HEK293 (cell line): Measurements from ENCODE around the gene ARSD.
"Not testable (repeated sequence)": the region's sequence is repeated elsewhere in the genome, so short reads cannot be mapped to it uniquely, and the experiment has no call there.

ENCODE experiments used
- RBAK ChIP-seq: fragments of 450-650 bp; formaldehyde crosslinking; IDR thresholded peaks from 2 replicates; pipeline ENCODE4 v1.5.1; 2016; ENCODE audit warnings: missing biosample characterization, missing genetic modification characterization
- SP3 ChIP-seq: fragments of 450-650 bp; formaldehyde crosslinking; IDR thresholded peaks from 2 replicates; pipeline ENCODE4 v1.5.1; 2016; ENCODE audit warnings: missing biosample characterization, missing genetic modification characterization
- TCF7L2 ChIP-seq: IDR thresholded peaks from 2 replicates; pipeline ENCODE4 v1.6.1; 2011; ENCODE audit warnings: low read depth, mild to moderate bottlenecking, inconsistent platforms, low read length, moderate library complexity, borderline replicate concordance
- ZBTB8A ChIP-seq: fragments of 450-650 bp; formaldehyde crosslinking; IDR thresholded peaks from 2 replicates; pipeline ENCODE4 v1.5.1; 2016; ENCODE audit warnings: missing biosample characterization, missing genetic modification characterization
- ZFP3 ChIP-seq: fragments of 450-650 bp; formaldehyde crosslinking; IDR thresholded peaks from 2 replicates; pipeline ENCODE4 v1.5.1; 2016; ENCODE audit warnings: low read depth, missing biosample characterization, missing genetic modification characterization
- ZNF10 ChIP-seq: fragments of 450-650 bp; formaldehyde crosslinking; IDR thresholded peaks from 2 replicates; pipeline ENCODE4 v1.5.1; 2017; ENCODE audit warnings: missing biosample characterization, missing genetic modification characterization
- ZNF112 ChIP-seq: fragments of 450-650 bp; formaldehyde crosslinking; IDR thresholded peaks from 2 replicates; pipeline ENCODE4 v1.5.0; 2017; ENCODE audit warnings: missing biosample characterization, missing genetic modification characterization
- ZNF23 ChIP-seq: fragments of 450-650 bp; formaldehyde crosslinking; IDR thresholded peaks from 2 replicates; pipeline ENCODE4 v1.5.1; 2016; ENCODE audit warnings: missing biosample characterization, missing genetic modification characterization, borderline replicate concordance
- ZNF555 ChIP-seq: fragments of 450-650 bp; formaldehyde crosslinking; conservative IDR thresholded peaks from 2 replicates; pipeline ENCODE4 v1.5.1; 2017; ENCODE audit warnings: missing biosample characterization, mild to moderate bottlenecking, missing genetic modification characterization, inconsistent platforms
- TF ChIP-seq, protein P1 (sequence below): fragments of 450-650 bp; formaldehyde crosslinking; IDR thresholded peaks from 2 replicates; pipeline ENCODE4 v1.5.1; 2016; ENCODE audit warnings: missing biosample characterization, missing genetic modification characterization
- TF ChIP-seq, protein P2 (sequence below): fragments of 450-650 bp; IDR thresholded peaks from 2 replicates; pipeline ENCODE4 v1.5.1; 2018; ENCODE audit warnings: missing biosample characterization, mild to moderate bottlenecking, missing genetic modification characterization
- TF ChIP-seq, protein P3 (sequence below): fragments of 450-650 bp; formaldehyde crosslinking; IDR thresholded peaks from 2 replicates; pipeline ENCODE4 v1.5.1; 2016; ENCODE audit warnings: missing biosample characterization, missing genetic modification characterization, borderline replicate concordance

DNA sequence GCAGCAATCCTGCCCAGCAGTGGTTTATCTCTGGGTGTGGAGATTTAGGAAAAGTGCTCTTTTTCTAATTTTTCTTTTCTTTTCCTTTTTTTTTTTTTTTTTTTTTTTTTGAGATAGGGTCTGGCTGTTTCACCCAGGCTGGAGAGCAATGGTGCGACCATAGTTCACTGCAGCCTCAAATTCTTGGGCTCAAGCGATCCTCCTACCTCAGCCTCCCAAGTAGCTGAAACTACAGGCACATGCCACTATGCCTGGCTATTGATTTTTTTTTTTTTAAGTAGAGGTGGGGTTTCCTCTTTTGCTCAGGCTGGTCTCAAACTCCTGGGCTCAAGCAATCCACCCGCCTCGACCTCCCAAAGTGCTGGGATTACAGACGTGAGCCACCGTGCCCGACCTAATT, 34.3 kb upstream of the ARSD start:
- not testable (repeated sequence) for TF ChIP-seq ZNF10 (tag by site-specific recombination); ZBTB8A (tag by site-specific recombination); ZNF23 (tag by site-specific recombination); RBAK (tag by site-specific recombination); ZNF112 (tag by site-specific recombination); ZFP3 (tag by site-specific recombination); ZNF555 (tag by site-specific recombination); SP3 (tag by site-specific recombination); TCF7L2
- TF ChIP-seq, protein P1, sequence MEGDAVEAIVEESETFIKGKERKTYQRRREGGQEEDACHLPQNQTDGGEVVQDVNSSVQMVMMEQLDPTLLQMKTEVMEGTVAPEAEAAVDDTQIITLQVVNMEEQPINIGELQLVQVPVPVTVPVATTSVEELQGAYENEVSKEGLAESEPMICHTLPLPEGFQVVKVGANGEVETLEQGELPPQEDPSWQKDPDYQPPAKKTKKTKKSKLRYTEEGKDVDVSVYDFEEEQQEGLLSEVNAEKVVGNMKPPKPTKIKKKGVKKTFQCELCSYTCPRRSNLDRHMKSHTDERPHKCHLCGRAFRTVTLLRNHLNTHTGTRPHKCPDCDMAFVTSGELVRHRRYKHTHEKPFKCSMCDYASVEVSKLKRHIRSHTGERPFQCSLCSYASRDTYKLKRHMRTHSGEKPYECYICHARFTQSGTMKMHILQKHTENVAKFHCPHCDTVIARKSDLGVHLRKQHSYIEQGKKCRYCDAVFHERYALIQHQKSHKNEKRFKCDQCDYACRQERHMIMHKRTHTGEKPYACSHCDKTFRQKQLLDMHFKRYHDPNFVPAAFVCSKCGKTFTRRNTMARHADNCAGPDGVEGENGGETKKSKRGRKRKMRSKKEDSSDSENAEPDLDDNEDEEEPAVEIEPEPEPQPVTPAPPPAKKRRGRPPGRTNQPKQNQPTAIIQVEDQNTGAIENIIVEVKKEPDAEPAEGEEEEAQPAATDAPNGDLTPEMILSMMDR, result not testable (repeated sequence)
- TF ChIP-seq, protein P2, sequence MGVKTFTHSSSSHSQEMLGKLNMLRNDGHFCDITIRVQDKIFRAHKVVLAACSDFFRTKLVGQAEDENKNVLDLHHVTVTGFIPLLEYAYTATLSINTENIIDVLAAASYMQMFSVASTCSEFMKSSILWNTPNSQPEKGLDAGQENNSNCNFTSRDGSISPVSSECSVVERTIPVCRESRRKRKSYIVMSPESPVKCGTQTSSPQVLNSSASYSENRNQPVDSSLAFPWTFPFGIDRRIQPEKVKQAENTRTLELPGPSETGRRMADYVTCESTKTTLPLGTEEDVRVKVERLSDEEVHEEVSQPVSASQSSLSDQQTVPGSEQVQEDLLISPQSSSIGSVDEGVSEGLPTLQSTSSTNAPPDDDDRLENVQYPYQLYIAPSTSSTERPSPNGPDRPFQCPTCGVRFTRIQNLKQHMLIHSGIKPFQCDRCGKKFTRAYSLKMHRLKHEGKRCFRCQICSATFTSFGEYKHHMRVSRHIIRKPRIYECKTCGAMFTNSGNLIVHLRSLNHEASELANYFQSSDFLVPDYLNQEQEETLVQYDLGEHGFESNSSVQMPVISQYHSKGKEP, result not testable (repeated sequence)
- TF ChIP-seq, protein P3, sequence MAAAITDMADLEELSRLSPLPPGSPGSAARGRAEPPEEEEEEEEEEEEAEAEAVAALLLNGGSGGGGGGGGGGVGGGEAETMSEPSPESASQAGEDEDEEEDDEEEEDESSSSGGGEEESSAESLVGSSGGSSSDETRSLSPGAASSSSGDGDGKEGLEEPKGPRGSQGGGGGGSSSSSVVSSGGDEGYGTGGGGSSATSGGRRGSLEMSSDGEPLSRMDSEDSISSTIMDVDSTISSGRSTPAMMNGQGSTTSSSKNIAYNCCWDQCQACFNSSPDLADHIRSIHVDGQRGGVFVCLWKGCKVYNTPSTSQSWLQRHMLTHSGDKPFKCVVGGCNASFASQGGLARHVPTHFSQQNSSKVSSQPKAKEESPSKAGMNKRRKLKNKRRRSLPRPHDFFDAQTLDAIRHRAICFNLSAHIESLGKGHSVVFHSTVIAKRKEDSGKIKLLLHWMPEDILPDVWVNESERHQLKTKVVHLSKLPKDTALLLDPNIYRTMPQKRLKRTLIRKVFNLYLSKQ (tag by site-specific recombination), result not testable (repeated sequence)
